Astrocyte of the spinal cord (primary cell): Measurements from ENCODE around the gene CREB5.

ENCODE experiments used
- DNase-seq: peaks from one replicate; pipeline ENCODE4 v3.0.0; 2011; ENCODE audit warnings: low read depth, low spot score
- H3K4me3 ChIP-seq: 2 replicates; pipeline ENCODE4 v1.5.1; 2011; ENCODE audit warnings: low read depth, mild to moderate bottlenecking, low read length, moderate library complexity
- in situ Hi-C: cut with HindIII; loops from 2 replicates; pipeline ENCODE4 v1.10.0; 2017; ENCODE audit warnings: low sequenced_read_pairs
- TF ChIP-seq, protein P1 (sequence below): IDR thresholded peaks from 2 replicates; pipeline ENCODE4 v1.5.1; 2012; ENCODE audit warnings: low read depth, mild to moderate bottlenecking, low read length, inconsistent platforms

CREB5 gene

DNA sequence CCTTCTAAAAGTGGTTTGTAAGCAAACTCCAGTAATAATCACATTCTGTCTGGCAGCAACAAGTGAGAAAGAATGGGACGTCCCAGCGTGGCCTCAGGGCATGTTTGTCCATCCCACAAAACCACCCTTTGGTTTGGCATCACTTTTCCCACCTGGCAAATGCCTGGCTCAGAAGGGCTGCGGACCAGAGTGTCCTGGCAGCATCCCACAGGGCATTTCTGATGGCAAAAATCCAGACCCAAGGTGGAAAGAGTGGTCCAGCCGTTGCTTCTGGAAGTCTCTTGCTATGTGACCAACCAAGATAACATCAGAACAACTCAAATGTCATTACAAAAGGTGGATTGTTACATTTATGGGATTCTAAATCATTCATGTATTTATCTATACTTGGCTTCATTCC lies 174.4 kb downstream of the CREB5 start:
- DNase-seq: peak; percentile 17
- H3K4me3 ChIP-seq: no peak overlapping the region
- in situ Hi-C loops: no loop called here
- TF ChIP-seq, protein P1, sequence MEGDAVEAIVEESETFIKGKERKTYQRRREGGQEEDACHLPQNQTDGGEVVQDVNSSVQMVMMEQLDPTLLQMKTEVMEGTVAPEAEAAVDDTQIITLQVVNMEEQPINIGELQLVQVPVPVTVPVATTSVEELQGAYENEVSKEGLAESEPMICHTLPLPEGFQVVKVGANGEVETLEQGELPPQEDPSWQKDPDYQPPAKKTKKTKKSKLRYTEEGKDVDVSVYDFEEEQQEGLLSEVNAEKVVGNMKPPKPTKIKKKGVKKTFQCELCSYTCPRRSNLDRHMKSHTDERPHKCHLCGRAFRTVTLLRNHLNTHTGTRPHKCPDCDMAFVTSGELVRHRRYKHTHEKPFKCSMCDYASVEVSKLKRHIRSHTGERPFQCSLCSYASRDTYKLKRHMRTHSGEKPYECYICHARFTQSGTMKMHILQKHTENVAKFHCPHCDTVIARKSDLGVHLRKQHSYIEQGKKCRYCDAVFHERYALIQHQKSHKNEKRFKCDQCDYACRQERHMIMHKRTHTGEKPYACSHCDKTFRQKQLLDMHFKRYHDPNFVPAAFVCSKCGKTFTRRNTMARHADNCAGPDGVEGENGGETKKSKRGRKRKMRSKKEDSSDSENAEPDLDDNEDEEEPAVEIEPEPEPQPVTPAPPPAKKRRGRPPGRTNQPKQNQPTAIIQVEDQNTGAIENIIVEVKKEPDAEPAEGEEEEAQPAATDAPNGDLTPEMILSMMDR: no peak

DNA sequence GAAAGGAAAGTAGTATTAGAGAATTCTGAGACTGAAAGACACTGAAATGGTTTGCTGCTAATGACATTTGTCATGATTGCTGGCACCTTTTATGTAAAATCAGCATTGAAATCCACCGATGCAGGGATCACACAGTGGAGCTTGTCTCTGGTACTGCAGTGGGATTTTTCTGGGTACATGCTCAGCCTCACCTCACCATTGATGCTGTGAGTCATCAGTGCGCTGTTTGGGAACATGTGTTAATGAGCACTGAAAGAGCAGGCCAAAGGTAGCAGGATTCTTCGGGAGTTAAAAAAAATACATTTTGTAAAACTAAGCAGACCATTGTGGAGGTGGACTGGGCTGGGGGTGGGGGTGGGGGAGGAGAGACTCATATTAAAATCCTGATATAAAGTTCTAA lies 174.9 kb downstream of the CREB5 start:
- peak; percentile 30 for DNase-seq
- TF ChIP-seq, protein P1: no peak
- H3K4me3 ChIP-seq: no peak overlapping the region
- in situ Hi-C loops: no loop called here

GRCh38 chr7:28588602-28589001 lies 176.3 kb downstream of the CREB5 start:
- TF ChIP-seq, protein P1: no peak
- no peak overlapping the region for H3K4me3 ChIP-seq
- no peak for DNase-seq
- in situ Hi-C loops: no loop called here

GRCh38 chr7:28591041-28591674 lies 178.8 kb downstream of the CREB5 start:
- TF ChIP-seq, protein P1: no peak
- no peak for DNase-seq
- in situ Hi-C loops: no loop called here

DNA sequence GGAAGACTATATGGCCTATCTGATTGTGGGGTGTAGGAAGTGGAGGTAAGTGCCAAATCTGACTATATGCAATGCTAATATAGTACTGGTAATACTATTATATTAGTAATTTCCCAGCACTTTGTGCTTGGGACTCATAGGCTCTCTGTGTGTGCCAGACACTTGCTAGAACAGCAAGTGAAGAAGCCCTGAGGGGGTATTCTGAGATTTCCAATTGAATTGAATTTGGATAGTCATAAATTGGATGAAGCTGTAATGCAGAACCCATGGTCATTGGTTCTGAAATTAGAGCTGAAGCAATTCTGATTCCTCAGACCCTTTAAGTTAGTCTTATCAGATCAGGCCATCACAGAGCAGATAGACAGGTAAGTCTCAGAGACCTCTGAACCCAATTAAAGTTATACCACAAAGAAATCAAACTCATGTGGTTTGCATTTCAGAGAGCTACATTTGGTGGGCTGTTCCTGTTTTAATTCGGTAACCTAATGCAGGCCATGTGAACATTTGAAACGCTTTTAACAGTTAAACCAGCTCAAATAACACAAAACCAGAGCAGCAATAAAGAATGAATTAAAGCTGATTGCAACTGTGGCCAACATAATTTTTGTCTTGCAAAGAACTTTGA lies 179.5 kb downstream of the CREB5 start:
- in situ Hi-C loops: no loop called here
- TF ChIP-seq, protein P1: no peak
- DNase-seq: no peak
- H3K4me3 ChIP-seq: no peak overlapping the region

More at GRCh38 chr7:28591041-28591674, 178.8 kb downstream of the CREB5 start:
- no peak overlapping the region for H3K4me3 ChIP-seq

GRCh38 chr7:28592861-28593260 lies 180.5 kb downstream of the CREB5 start:
- no peak for DNase-seq
- TF ChIP-seq, protein P1: no peak
- in situ Hi-C loops: no loop called here
- H3K4me3 ChIP-seq: no peak overlapping the region
